Breast epithelium (tissue), 3 donors: ENCODE results near the gene MRGPRD.

Source experiments
- CTCF ChIP-seq, 3 donors: fragments of 450-650 bp; IDR thresholded peaks; one replicate each; pipeline ENCODE4 v1.5.1; 2016 to 2017; ENCODE audit warnings: antibody characterized with exemption in 3 of 3, mild to moderate bottlenecking in 3 of 3, moderate library complexity in 3 of 3
- POLR2A ChIP-seq: fragments of 450-650 bp; IDR thresholded peaks from one replicate; pipeline ENCODE4 v1.6.1; 2016; ENCODE audit warnings: antibody characterized with exemption, mild to moderate bottlenecking, moderate library complexity
- POLR2AphosphoS5 ChIP-seq, 3 donors: sonication (generic); formaldehyde crosslinking; IDR thresholded peaks; one replicate each; pipeline ENCODE4 v1.6.1; 2017; ENCODE audit warnings: antibody characterized with exemption in 3 of 3

DNA sequence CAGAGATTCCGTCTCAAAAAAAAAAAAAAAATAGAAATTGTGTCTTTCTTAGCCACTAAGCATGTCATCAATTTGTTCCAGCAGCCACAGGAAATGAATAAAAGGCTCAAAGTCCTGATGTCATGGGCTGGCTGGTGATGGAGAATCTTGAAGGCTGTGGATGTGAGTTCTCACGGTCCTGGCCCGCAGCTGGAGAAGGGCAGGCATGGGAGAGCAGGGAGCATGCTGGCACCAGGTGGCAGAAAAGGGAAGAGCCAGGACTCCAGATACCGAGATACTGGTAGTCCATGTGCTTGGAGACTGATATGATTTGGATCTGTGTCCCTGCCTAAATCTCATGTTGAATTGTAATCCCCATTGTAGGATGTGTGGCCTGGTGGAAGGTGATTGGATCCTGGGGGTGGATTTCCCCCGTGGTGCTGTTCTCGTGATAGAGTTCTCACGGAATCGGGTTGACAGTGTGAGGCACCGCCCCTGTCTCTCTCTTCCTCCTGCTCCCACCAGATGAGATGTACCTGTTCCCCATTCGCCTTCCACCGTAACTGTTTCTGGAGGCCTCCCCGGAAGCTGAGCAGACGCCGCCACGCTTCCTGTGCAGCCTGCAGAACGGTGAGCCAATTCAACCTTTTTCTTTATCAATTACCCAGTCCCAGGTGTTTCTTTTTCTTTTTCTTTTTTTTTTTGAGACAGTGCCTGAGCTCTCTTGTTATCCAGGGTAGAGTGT, 18.1 kb downstream of the MRGPRD start:
- no peak for TF ChIP-seq CTCF (IDR thresholded peaks at IDR 0.05)
- TF ChIP-seq POLR2AphosphoS5 (IDR thresholded peaks at IDR 0.05): no peak
- TF ChIP-seq POLR2A: no peak
